Breast epithelium (tissue), 4 donors: ENCODE data around the gene SPNS2. TPM values are rescaled to one million over a fixed set of nuclear protein-coding genes. Genes with fewer than 3 reads are reported as not detected.

Source experiments
- DNase-seq, 2 donors: peaks; one replicate each; pipeline ENCODE4 v3.0.0-alpha.2; 2019; ENCODE audit warnings: low spot score in 2 of 2
- H3K27ac ChIP-seq, 2 donors: fragments of 200-600 bp; sonication (generic) in 1 of 2; one replicate each; pipeline ENCODE4 v1.5.1; 2016 to 2019; ENCODE audit warnings: mild to moderate bottlenecking in 1 of 2
- H3K27me3 ChIP-seq, 2 donors: fragments of 200-600 bp; sonication (generic) in 1 of 2; one replicate each; pipeline versions ENCODE4 v1.5.1 to v1.6.0; 2017 to 2019; ENCODE audit warnings: control low read depth in 1 of 2, mild to moderate bottlenecking in 1 of 2
- H3K36me3 ChIP-seq: fragments of 200-600 bp; one replicate; pipeline ENCODE4 v1.5.1; 2019
- H3K4me1 ChIP-seq, 2 donors: fragments of 200-600 bp; sonication (generic); one replicate each; pipeline ENCODE4 v1.5.1; 2016 to 2019; ENCODE audit warnings: control low read depth in 1 of 2
- H3K4me3 ChIP-seq, 3 donors: fragments of 200-600 bp; sonication (generic); 1 replicate in 2 of 3; 2 replicates in 1 of 3; pipeline ENCODE4 v1.5.1; 2016 to 2019; ENCODE audit warnings: mild to moderate bottlenecking in 3 of 3, moderate library complexity in 2 of 3
- H3K9me3 ChIP-seq, 2 donors: fragments of 200-600 bp; sonication (generic) in 1 of 2; one replicate each; pipeline ENCODE4 v1.5.1; 2016 to 2019; ENCODE audit warnings: control low read depth in 1 of 2
- POLR2A ChIP-seq: fragments of 450-650 bp; IDR thresholded peaks from one replicate; pipeline ENCODE4 v1.6.1; 2016; ENCODE audit warnings: antibody characterized with exemption, mild to moderate bottlenecking, moderate library complexity
- POLR2AphosphoS5 ChIP-seq, 3 donors: sonication (generic); formaldehyde crosslinking; IDR thresholded peaks; one replicate each; pipeline ENCODE4 v1.6.1; 2017; ENCODE audit warnings: antibody characterized with exemption in 3 of 3
- intact Hi-C: fragments of 100-400 bp; cut with DNase I; formaldehyde crosslinking; loops from one replicate; pipeline ENCODE4 v1.15.1; 2023; ENCODE audit warnings: low total_unique reads
- total RNA-seq, 3 donors: library from RNA; depleted of rRNA; stranded (reverse); fragments of >200 nt; gene quantifications; one replicate each; pipeline ENCODE4 v1.1.0, GENCODE V29; 2016
- TF ChIP-seq, protein P1 (sequence below), 3 donors: fragments of 450-650 bp; IDR thresholded peaks; one replicate each; pipeline ENCODE4 v1.5.1; 2016 to 2017; ENCODE audit warnings: antibody characterized with exemption in 3 of 3, mild to moderate bottlenecking in 3 of 3, moderate library complexity in 3 of 3

Gene SPNS2
- total RNA-seq, 3 donors from 2014 or later = 5.3 to 14.1 (median 11.5) TPM

DNA sequence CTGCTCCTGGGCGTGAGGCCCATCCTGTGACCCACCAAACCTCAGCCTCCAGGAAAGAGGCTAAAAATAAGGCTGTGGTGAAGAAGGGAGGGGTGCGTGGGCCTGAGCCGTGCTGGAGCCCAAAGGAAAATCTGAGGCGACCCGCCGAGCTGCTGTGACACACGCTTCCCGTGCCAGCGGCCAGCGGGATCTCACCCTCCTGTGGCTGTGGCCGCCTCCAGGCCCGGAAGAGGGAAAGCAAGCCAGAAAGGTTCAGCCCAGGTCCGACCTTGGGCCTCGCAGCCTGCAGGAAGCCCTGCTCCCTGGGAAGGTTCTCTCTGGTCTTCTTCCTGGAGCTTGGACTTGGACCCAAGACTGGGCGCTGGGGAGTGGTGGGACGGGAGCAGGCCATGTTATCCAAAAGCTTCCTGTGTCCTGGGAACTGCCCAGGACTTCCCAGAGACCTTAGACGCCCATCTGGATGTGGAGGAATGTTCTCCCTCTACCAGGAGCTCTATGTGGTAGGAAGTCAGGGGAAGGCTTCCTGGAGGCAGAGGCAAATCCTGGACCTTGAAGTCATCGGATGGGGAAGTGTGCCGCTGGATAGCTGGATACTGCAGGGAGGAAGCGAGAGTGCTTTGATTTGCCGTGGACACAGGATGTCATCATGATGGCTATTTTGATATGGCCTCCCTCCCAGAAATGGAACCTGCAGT is 11.4 kb downstream of the SPNS2 start:
- intact Hi-C loops = loop anchor here (1.0 to 10.0 kb wide), 3 partner anchors 37 to 1475 kb away; no protein-coding TSS in a partner anchor
- TF ChIP-seq POLR2A (no peak), POLR2AphosphoS5 (IDR thresholded peaks at IDR 0.05) (peak in 1 of 3 donors; percentile 10)
- TF ChIP-seq, protein P1, sequence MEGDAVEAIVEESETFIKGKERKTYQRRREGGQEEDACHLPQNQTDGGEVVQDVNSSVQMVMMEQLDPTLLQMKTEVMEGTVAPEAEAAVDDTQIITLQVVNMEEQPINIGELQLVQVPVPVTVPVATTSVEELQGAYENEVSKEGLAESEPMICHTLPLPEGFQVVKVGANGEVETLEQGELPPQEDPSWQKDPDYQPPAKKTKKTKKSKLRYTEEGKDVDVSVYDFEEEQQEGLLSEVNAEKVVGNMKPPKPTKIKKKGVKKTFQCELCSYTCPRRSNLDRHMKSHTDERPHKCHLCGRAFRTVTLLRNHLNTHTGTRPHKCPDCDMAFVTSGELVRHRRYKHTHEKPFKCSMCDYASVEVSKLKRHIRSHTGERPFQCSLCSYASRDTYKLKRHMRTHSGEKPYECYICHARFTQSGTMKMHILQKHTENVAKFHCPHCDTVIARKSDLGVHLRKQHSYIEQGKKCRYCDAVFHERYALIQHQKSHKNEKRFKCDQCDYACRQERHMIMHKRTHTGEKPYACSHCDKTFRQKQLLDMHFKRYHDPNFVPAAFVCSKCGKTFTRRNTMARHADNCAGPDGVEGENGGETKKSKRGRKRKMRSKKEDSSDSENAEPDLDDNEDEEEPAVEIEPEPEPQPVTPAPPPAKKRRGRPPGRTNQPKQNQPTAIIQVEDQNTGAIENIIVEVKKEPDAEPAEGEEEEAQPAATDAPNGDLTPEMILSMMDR (IDR thresholded peaks at IDR 0.05) = no peak
- Histone ChIP-seq H3K9me3 (no peaks in the 10 kb centered on the region), H3K4me1 (peaks cover 0 to 36% of the 10 kb centered on the region in 2 donors), H3K27ac (peak overlapping the region; percentile 80 to 86), H3K4me3 (peak overlapping the region in 1 of 3 donors; percentile 2), H3K27me3 (no peaks in the 10 kb centered on the region), H3K36me3 (no peaks in the 10 kb centered on the region)
- DNase-seq = no peak

DNA sequence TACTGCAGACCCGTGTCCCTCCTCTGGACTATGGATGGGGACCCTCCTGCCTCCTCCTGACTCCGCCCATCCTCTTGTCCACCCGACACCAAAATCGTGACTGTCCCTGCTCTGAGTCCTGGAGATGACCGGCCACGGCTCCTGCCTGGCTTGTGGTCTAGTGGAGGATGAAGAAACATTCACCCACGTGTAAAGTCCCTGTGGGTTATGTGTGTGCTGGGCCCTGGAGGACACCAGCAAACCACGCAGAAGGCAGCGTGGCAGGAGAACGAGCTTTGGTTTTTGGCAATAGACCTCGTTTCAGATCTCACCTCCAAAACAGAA is 11.9 kb downstream of the SPNS2 start:
- Histone ChIP-seq H3K27me3 (no peaks in the 10 kb centered on the region), H3K4me3 (no peak overlapping the region), H3K9me3 (no peaks in the 10 kb centered on the region), H3K36me3 (no peaks in the 10 kb centered on the region), H3K27ac (peak overlapping the region; percentile 80 to 86), H3K4me1 (peaks cover 0 to 39% of the 10 kb centered on the region in 2 donors)
- DNase-seq = no peak
- intact Hi-C loops = loop anchor here (1.0 kb wide), 1 partner anchor 37 kb away; no protein-coding TSS in a partner anchor
- TF ChIP-seq POLR2A = no peak
- TF ChIP-seq, protein P1 (IDR thresholded peaks at IDR 0.05) = no peak
- TF ChIP-seq POLR2AphosphoS5 (IDR thresholded peaks at IDR 0.05) = no peak

DNA sequence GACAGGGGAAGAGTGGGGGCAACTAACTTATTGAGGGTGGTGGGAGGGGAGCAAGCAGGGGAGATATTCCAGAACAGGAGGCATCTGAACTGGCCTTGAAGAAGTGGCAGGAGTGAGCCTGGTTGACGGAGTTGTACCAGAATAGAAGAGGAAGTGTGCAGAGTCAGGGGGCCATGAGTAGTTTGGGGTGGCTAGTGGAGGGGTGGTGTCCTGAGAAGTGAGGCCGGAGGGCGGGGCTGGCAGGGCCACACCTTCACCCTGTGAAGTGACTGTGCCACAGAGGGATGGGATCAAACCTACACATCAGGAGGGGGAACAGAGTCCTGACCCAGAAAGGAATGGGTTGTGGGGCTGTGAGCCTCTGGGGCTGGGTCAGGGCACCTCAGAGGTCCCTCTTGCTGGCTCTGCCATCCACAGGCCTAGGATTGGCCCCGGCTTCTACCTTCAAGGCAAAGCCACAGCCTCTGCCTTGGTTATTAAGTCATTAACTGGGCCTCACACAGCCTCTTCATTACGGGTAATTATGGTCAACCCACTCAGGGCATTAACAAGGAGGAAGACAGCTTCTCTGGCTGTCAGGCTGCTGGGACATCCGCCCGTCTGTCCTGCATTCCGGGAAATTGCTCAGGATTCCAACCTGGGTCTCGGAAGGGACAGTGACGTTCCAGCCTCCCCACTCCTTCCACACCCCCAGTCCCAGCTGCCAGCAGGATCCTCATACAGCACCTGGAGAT is 12.7 kb downstream of the SPNS2 start:
- H3K9me3 ChIP-seq = no peaks in the 10 kb centered on the region
- H3K27me3 ChIP-seq = no peaks in the 10 kb centered on the region
- peaks cover 0 to 37% of the 10 kb centered on the region in 2 donors for H3K4me1 ChIP-seq
- no peaks in the 10 kb centered on the region for H3K36me3 ChIP-seq
- intact Hi-C loops = no loop called here
- DNase-seq = no peak
- H3K27ac ChIP-seq = peak overlapping the region; percentile 45 to 86
- TF ChIP-seq POLR2AphosphoS5 (IDR thresholded peaks at IDR 0.05) = no peak
- no peak overlapping the region for H3K4me3 ChIP-seq

DNA sequence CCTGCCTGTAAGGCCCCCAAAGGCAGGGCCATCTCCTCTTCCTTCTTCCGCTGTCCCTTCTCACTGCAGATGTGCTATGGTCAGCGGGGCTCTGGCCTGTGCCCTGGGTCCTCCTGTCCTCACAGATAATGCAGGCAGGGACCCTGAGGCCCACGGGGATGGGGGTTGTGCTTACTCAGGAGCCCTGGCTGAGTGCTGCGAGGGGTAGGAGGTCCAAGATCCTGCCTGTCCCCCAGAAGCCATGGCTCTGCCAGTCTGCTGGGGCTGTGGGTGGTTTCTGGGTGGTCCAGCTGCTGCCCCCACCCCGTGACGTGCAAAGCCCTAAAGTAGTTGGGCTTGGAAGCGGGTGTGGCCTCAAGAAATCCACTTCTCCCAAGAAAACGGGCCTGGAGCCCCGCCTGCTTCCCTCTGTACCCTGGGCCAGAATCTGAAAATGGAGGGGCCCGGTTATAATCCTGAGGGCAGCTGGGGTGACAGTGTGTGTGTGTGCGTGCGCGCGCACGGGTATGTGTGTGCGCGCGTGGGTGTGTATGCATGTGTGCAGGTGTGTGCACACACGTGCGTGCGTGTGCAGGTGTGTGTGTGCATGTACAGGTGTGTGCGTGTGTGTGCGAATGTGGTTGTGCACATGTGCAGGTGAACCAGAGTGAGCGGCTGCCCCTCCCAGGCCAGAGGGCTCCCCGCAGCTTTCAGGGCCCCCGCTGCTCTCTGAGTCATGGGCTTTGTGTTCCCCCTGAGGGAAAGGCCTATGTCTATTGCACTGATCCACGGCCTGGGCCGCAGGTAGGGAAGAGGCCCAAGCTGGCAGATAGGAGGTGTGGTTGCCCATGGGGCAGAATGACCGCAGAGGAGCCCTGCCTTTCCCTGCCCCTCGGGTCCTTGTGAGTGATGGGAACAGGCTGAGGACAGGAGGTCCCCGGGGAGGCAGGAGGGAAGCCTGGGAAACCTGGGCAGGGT is 13.8 kb downstream of the SPNS2 start:
- H3K4me3 ChIP-seq = no peak overlapping the region
- intact Hi-C loops = no loop called here
- no peak for DNase-seq
- H3K36me3 ChIP-seq = no peaks in the 10 kb centered on the region
- peak overlapping the region; percentile 89 to 93 for H3K27ac ChIP-seq
- H3K4me1 ChIP-seq = peaks cover 0 to 35% of the 10 kb centered on the region in 2 donors
- no peaks in the 10 kb centered on the region for H3K27me3 ChIP-seq
- TF ChIP-seq POLR2A = no peak
- TF ChIP-seq, protein P1 (IDR thresholded peaks at IDR 0.05) = no peak
- TF ChIP-seq POLR2AphosphoS5 (IDR thresholded peaks at IDR 0.05) = no peak
- H3K9me3 ChIP-seq = no peaks in the 10 kb centered on the region
